Caco-2 (cell line): ENCODE data around the gene ARMH1. TPM values are rescaled to one million over a fixed set of nuclear protein-coding genes. Genes with fewer than 3 reads are reported as not detected.
"Not testable (repeated sequence)": the region's sequence is repeated elsewhere in the genome, so short reads cannot be mapped to it uniquely, and the experiment has no call there.

Experiments
- BruUV-seq: library from RNA; stranded (reverse); fragments of 400-500 nt; replicated peaks from 2 replicates; lab custom pipeline; 2021; lab: Mats Ljungman, UMichigan
- CTCF ChIA-PET: fragments of 300-600 bp; sonication (Branson Sonifier 250); formaldehyde crosslinking; loops from one replicate; lab custom pipeline; 2022; ENCODE audit warnings: antibody characterized with exemption; lab: Charles Lee
- POLR2A ChIA-PET: fragments of 300-600 bp; sonication (Branson Sonifier 250); formaldehyde crosslinking; loops from one replicate; lab custom pipeline; 2022; ENCODE audit warnings: antibody characterized with exemption; lab: Charles Lee
- DNase-seq, 2 experiments: peaks; one replicate each; pipeline versions ENCODE4 v3.0.0 to v3.0.0-alpha.2; 2020 to 2022
- H3K27me3 ChIP-seq: replicated peaks from 2 replicates; pipeline ENCODE4 v1.6.0; 2011; ENCODE audit warnings: low read length; ENCODE audit not compliant: control insufficient read depth, insufficient read depth
- H3K36me3 ChIP-seq: 2 replicates; pipeline ENCODE4 v1.5.1; 2011; ENCODE audit warnings: low read length; ENCODE audit not compliant: control insufficient read depth, insufficient read depth
- H3K4me1 ChIP-seq: fragments of 250-450 bp; sonication (Bioruptor Pico); 2 replicates; pipeline ENCODE4 v1.5.1; 2020; ENCODE audit warnings: mild to moderate bottlenecking
- H3K4me3 ChIP-seq: 2 replicates; pipeline ENCODE4 v1.5.1; 2011; ENCODE audit warnings: low read depth, mild to moderate bottlenecking, control low read depth, low read length
- H3K9me3 ChIP-seq: fragments of 250-450 bp; sonication (Bioruptor Pico); 2 replicates; pipeline ENCODE4 v1.5.1; 2020; ENCODE audit warnings: mild to moderate bottlenecking, moderate library complexity
- H3K27ac Mint-ChIP-seq: one replicate; pipeline ENCODE4 v1.8.0; 2022; ENCODE audit warnings: mixed read lengths; ENCODE audit not compliant: unreplicated experiment
- H3K27me3 Mint-ChIP-seq: one replicate; pipeline ENCODE4 v1.8.0; 2022; ENCODE audit warnings: mixed read lengths; ENCODE audit not compliant: insufficient read depth, unreplicated experiment
- H3K36me3 Mint-ChIP-seq: one replicate; pipeline ENCODE4 v1.8.0; 2022; ENCODE audit warnings: mild to moderate bottlenecking, mixed read lengths; ENCODE audit not compliant: insufficient read depth, unreplicated experiment
- H3K4me1 Mint-ChIP-seq: one replicate; pipeline ENCODE4 v1.8.0; 2022; ENCODE audit warnings: low read depth, mixed read lengths; ENCODE audit not compliant: unreplicated experiment
- H3K4me3 Mint-ChIP-seq: one replicate; pipeline ENCODE4 v1.8.0; 2022; ENCODE audit warnings: mild to moderate bottlenecking, moderate library complexity, mixed read lengths; ENCODE audit not compliant: unreplicated experiment
- H3K9me3 Mint-ChIP-seq: one replicate; pipeline ENCODE4 v1.8.0; 2022; ENCODE audit warnings: mixed read lengths; ENCODE audit not compliant: unreplicated experiment
- CTCF ChIP-seq, 2 experiments: fragments of 200-600 bp in 1 of 2; IDR thresholded peaks; 1 replicate in 1 of 2; 2 replicates in 1 of 2; pipeline versions ENCODE4 v1.5.1 to v1.8.0; 2011 to 2022; ENCODE audit warnings: antibody characterized with exemption in 1 of 2, control low read depth in 1 of 2, inconsistent platforms in 1 of 2, low read depth in 1 of 2, low read length in 1 of 2, mild to moderate bottlenecking in 1 of 2, moderate library complexity in 1 of 2; ENCODE audit not compliant: insufficient read depth in 1 of 2, severe bottlenecking in 1 of 2, unreplicated experiment in 1 of 2
- intact Hi-C: fragments of 100-400 bp; cut with micrococcal nuclease; formaldehyde crosslinking; loops from one replicate; pipeline ENCODE4 v1.10.0; 2022; ENCODE audit not compliant: unreplicated experiment
- total RNA-seq: library from RNA; stranded (reverse); gene quantifications from 2 replicates; pipeline ENCODE4 v1.2.3, GENCODE V29; 2022

ARMH1 gene
- total RNA-seq, 1 experiment from 2014 or later, result not detected

DNA sequence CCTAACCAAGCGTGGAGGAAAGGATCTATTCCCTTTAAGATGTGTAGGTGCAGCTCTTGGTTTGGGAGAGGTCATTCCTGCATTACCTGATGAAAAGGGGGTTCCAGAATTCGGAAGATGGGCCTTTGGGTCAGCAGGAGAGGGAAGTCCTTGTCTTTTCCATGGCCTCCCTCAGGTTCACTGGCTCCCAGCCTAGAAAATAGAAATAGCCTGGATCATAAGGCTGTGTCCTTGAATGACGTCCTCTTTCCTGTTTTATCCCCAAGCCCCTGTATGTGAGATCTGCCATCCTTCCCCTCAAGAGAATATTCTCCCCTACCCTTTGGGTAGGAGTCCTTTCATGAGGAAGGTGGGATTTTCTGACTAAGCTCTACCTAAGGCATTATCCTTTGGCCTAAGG, 86.4 kb downstream of the ARMH1 start:
- no peak for TF ChIP-seq CTCF (IDR thresholded peaks at IDR 0.05; ENCODE audit: insufficient read depth in 1 of 2, low read depth in 1 of 2, low read length in 1 of 2, severe bottlenecking in 1 of 2, unreplicated experiment in 1 of 2)
- peaks cover 52% of the 10 kb centered on the region for H3K36me3 Mint-ChIP-seq
- no peak for DNase-seq
- Histone ChIP-seq H3K9me3 (no peaks in the 10 kb centered on the region), H3K4me1 (no peaks in the 10 kb centered on the region), H3K36me3 (peaks cover 2% of the 10 kb centered on the region), H3K27me3 (no peaks in the 10 kb centered on the region), H3K4me3 (no peak overlapping the region)
- intact Hi-C loops, result no loop called here
- ChIA-PET CTCF (no interaction called here), POLR2A (no interaction called here)
- no peaks in the 10 kb centered on the region for H3K9me3 Mint-ChIP-seq
- H3K27ac Mint-ChIP-seq, result no peak overlapping the region
- BruUV-seq, result no TSS peak
- H3K4me3 Mint-ChIP-seq, result no peak overlapping the region
- H3K27me3 Mint-ChIP-seq, result no peaks in the 10 kb centered on the region
- H3K4me1 Mint-ChIP-seq, result no peaks in the 10 kb centered on the region

DNA sequence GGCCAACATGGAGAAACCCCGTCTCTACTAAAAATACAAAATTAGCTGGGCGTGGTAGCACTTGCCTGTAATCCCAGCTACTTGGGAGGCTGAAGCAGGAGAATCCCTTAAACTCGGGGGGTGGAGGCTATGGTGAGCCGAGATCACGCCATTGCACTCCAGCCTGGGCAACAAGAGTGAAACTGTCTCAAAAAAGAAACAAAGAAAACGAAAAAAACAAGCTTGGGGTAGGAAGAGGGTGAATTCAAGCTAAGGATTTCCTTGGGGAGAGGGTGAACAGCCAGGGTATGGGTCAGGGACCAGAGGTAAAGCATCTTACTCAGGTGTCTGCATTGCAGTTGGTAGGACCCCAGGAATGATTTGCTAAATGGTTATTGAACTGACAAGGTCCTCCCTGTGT, 91.9 kb downstream of the ARMH1 start:
- H3K9me3 Mint-ChIP-seq, H3K4me3 ChIP-seq, intact Hi-C loops, POLR2A ChIA-PET, H3K4me3 Mint-ChIP-seq, H3K36me3 ChIP-seq, H3K27me3 Mint-ChIP-seq, H3K4me1 ChIP-seq, H3K4me1 Mint-ChIP-seq, CTCF ChIA-PET, H3K27ac Mint-ChIP-seq, BruUV-seq, H3K27me3 ChIP-seq, DNase-seq, H3K9me3 ChIP-seq: not testable (repeated sequence)
- H3K36me3 Mint-ChIP-seq, result peaks cover 26% of the 10 kb centered on the region

Other genes with a start within 250 kb of the ARMH1 start
- 3.5 and 4.4 TPM in 2 replicates for gene TMEM53, start 233 bp upstream of the ARMH1 start, total RNA-seq
- 16.3 TPM in 1 of 2 replicates, not detected in the other for gene RNU5D-1, start 56.5 kb downstream of the ARMH1 start, total RNA-seq
- 61.0 and 63.2 TPM in 2 replicates for gene KIF2C, start 65.1 kb downstream of the ARMH1 start, total RNA-seq
- gene RPS8, start 100.8 kb downstream of the ARMH1 start, total RNA-seq, result 1,451 and 1,467 TPM in 2 replicates
- gene BEST4, start 113.5 kb downstream of the ARMH1 start, total RNA-seq, result not detected in 2 replicates
- 3.2 and 5.2 TPM in 2 replicates for gene PLK3, start 125.7 kb downstream of the ARMH1 start, total RNA-seq
- gene DYNLT4, start 132.6 kb downstream of the ARMH1 start, total RNA-seq, result not detected in 2 replicates
- 0.53 and 1.6 TPM in 2 replicates for gene BTBD19, start 133.8 kb downstream of the ARMH1 start, total RNA-seq
- gene PTCH2, start 168.5 kb downstream of the ARMH1 start, total RNA-seq, result 0.44 and 0.48 TPM in 2 replicates